ENCODE data around the gene PGAP1.

PGAP1 gene

GRCh38 chr2:196840171-196840570 lies 86.3 kb downstream of the PGAP1 start:
- no peak overlapping the region for H3K9ac ChIP-seq (ENCODE audit: low read depth, low read length)
- H3K27me3 ChIP-seq (ENCODE audit: insufficient read depth, low read length, poor library complexity) = no peaks in the 10 kb centered on the region
- no peak for TF ChIP-seq EZH2 (IDR thresholded peaks at IDR 0.05; ENCODE audit: borderline replicate concordance, low read depth, low read length, severe bottlenecking)
- TF ChIP-seq, protein P1, sequence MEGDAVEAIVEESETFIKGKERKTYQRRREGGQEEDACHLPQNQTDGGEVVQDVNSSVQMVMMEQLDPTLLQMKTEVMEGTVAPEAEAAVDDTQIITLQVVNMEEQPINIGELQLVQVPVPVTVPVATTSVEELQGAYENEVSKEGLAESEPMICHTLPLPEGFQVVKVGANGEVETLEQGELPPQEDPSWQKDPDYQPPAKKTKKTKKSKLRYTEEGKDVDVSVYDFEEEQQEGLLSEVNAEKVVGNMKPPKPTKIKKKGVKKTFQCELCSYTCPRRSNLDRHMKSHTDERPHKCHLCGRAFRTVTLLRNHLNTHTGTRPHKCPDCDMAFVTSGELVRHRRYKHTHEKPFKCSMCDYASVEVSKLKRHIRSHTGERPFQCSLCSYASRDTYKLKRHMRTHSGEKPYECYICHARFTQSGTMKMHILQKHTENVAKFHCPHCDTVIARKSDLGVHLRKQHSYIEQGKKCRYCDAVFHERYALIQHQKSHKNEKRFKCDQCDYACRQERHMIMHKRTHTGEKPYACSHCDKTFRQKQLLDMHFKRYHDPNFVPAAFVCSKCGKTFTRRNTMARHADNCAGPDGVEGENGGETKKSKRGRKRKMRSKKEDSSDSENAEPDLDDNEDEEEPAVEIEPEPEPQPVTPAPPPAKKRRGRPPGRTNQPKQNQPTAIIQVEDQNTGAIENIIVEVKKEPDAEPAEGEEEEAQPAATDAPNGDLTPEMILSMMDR (IDR thresholded peaks at IDR 0.05; ENCODE audit: borderline replicate concordance, extremely low read depth, low read length, poor library complexity, severe bottlenecking) = no peak
- no peaks in the 10 kb centered on the region for H3K9me3 ChIP-seq (ENCODE audit: insufficient read depth, low read length, severe bottlenecking)
- no peaks in the 10 kb centered on the region for H4K20me1 ChIP-seq (ENCODE audit: insufficient read depth, low read length)
- H3K79me2 ChIP-seq (ENCODE audit: insufficient read depth, low read length) = no peaks in the 10 kb centered on the region
- H3K36me3 ChIP-seq (ENCODE audit: insufficient read depth, low read length) = peaks cover 77% of the 10 kb centered on the region
- no peak overlapping the region for H3K27ac ChIP-seq (ENCODE audit: low read length)
- no peak overlapping the region for H3K4me3 ChIP-seq (ENCODE audit: low read depth in 1 of 2, low read length in 2 of 2)
- no peak overlapping the region for H3K4me2 ChIP-seq (ENCODE audit: insufficient read depth, low read length)
- H2AFZ ChIP-seq (ENCODE audit: low read depth, low read length) = no peak overlapping the region
- ATAC-seq (ENCODE audit: insufficient read depth, low read depth) (no peak), DNase-seq (no peak)
- H3K4me1 ChIP-seq (ENCODE audit: insufficient read depth, low read length) = no peaks in the 10 kb centered on the region

- Histone ChIP-seq H3K27me3 (ENCODE audit: insufficient read depth, low read length, poor library complexity) (no peaks in the 10 kb centered on the region), H3K79me2 (ENCODE audit: insufficient read depth, low read length) (no peaks in the 10 kb centered on the region), H2AFZ (ENCODE audit: low read depth, low read length) (no peak overlapping the region), H3K9ac (ENCODE audit: low read depth, low read length) (no peak overlapping the region), H3K9me3 (ENCODE audit: insufficient read depth, low read length, severe bottlenecking) (no peaks in the 10 kb centered on the region), H3K4me2 (ENCODE audit: insufficient read depth, low read length) (no peak overlapping the region), H3K4me3 (ENCODE audit: low read depth in 1 of 2, low read length in 2 of 2) (no peak overlapping the region), H4K20me1 (ENCODE audit: insufficient read depth, low read length) (no peaks in the 10 kb centered on the region), H3K27ac (ENCODE audit: low read length) (no peak overlapping the region), H3K36me3 (ENCODE audit: insufficient read depth, low read length) (peaks cover 74% of the 10 kb centered on the region), H3K4me1 (ENCODE audit: insufficient read depth, low read length) (no peaks in the 10 kb centered on the region)
- ATAC-seq (ENCODE audit: insufficient read depth, low read depth) (no peak), DNase-seq (no peak)
- TF ChIP-seq, protein P1 (IDR thresholded peaks at IDR 0.05; ENCODE audit: borderline replicate concordance, extremely low read depth, low read length, poor library complexity, severe bottlenecking) = no peak
- TF ChIP-seq EZH2 (IDR thresholded peaks at IDR 0.05; ENCODE audit: borderline replicate concordance, low read depth, low read length, severe bottlenecking) = no peak
These were observed 86.9 kb downstream of the PGAP1 start for GRCh38 chr2:196839574-196839973.

- no peak for ATAC-seq (ENCODE audit: insufficient read depth, low read depth)
These were observed 90.1 kb downstream of the PGAP1 start for GRCh38 chr2:196836440-196836839.

More at GRCh38 chr2:196836440-196836839, 90.1 kb downstream of the PGAP1 start:
- no peak overlapping the region for H3K9ac ChIP-seq (ENCODE audit: low read depth, low read length)
- no peaks in the 10 kb centered on the region for H3K27me3 ChIP-seq (ENCODE audit: insufficient read depth, low read length, poor library complexity)
- H3K4me1 ChIP-seq (ENCODE audit: insufficient read depth, low read length) = no peaks in the 10 kb centered on the region
- H2AFZ ChIP-seq (ENCODE audit: low read depth, low read length) = no peak overlapping the region
- TF ChIP-seq, protein P1 (IDR thresholded peaks at IDR 0.05; ENCODE audit: borderline replicate concordance, extremely low read depth, low read length, poor library complexity, severe bottlenecking) = no peak
- no peak for TF ChIP-seq EZH2 (IDR thresholded peaks at IDR 0.05; ENCODE audit: borderline replicate concordance, low read depth, low read length, severe bottlenecking)
- no peak overlapping the region for H3K27ac ChIP-seq (ENCODE audit: low read length)
- H3K36me3 ChIP-seq (ENCODE audit: insufficient read depth, low read length) = peaks cover 50% of the 10 kb centered on the region
- H3K79me2 ChIP-seq (ENCODE audit: insufficient read depth, low read length) = no peaks in the 10 kb centered on the region
- DNase-seq = no peak
- H3K4me3 ChIP-seq (ENCODE audit: low read depth in 1 of 2, low read length in 2 of 2) = no peak overlapping the region
- no peak overlapping the region for H3K4me2 ChIP-seq (ENCODE audit: insufficient read depth, low read length)
- H4K20me1 ChIP-seq (ENCODE audit: insufficient read depth, low read length) = no peaks in the 10 kb centered on the region
- no peaks in the 10 kb centered on the region for H3K9me3 ChIP-seq (ENCODE audit: insufficient read depth, low read length, severe bottlenecking)

Measured in DND-41 (cell line).